ENCODE measurements around the gene NDUFA5.

DNA sequence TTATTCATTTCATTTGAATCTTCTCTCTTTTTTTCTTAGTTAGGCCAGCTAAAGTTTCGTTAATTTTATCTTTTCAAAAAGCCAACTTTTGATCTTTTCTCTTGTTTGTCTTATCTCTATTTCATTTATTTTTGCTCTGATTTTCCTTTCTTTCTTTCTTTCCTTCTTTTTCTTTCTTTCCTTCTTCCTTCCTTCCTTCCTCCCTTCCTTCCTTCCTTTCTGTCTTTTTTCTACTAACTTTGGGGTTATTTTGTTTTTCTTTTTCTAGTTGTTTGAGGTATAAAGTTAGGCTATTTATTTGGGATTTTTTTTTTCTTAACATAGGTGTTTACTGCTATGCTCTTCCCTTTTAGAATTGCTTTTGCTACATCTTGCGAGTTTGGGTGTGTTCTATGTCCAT, 30.8 kb upstream of the NDUFA5 start:
- TF ChIP-seq, protein P1, sequence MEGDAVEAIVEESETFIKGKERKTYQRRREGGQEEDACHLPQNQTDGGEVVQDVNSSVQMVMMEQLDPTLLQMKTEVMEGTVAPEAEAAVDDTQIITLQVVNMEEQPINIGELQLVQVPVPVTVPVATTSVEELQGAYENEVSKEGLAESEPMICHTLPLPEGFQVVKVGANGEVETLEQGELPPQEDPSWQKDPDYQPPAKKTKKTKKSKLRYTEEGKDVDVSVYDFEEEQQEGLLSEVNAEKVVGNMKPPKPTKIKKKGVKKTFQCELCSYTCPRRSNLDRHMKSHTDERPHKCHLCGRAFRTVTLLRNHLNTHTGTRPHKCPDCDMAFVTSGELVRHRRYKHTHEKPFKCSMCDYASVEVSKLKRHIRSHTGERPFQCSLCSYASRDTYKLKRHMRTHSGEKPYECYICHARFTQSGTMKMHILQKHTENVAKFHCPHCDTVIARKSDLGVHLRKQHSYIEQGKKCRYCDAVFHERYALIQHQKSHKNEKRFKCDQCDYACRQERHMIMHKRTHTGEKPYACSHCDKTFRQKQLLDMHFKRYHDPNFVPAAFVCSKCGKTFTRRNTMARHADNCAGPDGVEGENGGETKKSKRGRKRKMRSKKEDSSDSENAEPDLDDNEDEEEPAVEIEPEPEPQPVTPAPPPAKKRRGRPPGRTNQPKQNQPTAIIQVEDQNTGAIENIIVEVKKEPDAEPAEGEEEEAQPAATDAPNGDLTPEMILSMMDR (IDR thresholded peaks at IDR 0.05): no peak
- TF ChIP-seq ATF2 (CRISPR knock-in tag; IDR thresholded peaks at IDR 0.05; ENCODE audit: borderline replicate concordance, low read depth) (no peak), MAX (CRISPR knock-in tag; IDR thresholded peaks at IDR 0.05) (no peak)
